Activated CD8-positive, alpha-beta T cell treated with anti-CD3 and anti-CD28 coated beads for 36 hours (primary cell): ENCODE measurements around the gene CTSF. TPM values are rescaled to one million over a fixed set of nuclear protein-coding genes. Genes with fewer than 3 reads are reported as not detected.

Experiments used
- ATAC-seq: fragments of 200-7000 bp; cut with Tn5 transposase; one replicate; pipeline ENCODE4 v1.10.0; 2021; ENCODE audit warnings: mild to moderate bottlenecking, moderate library complexity
- CTCF ChIA-PET: fragments of 350-600 bp; sonication (Branson Sonifier 250); formaldehyde crosslinking; loops from one replicate; lab custom pipeline; 2021; ENCODE audit warnings: antibody characterized with exemption; lab: Charles Lee
- POLR2A ChIA-PET: fragments of 350-600 bp; sonication (Branson Sonifier 250); formaldehyde crosslinking; loops from one replicate; lab custom pipeline; 2021; ENCODE audit warnings: antibody characterized with exemption; lab: Charles Lee
- DNase-seq: peaks from one replicate; pipeline ENCODE4 v3.0.0-alpha.2; 2020
- H3K27ac Mint-ChIP-seq: one replicate; pipeline ENCODE4 v1.8.0; 2021; ENCODE audit warnings: mild to moderate bottlenecking, mixed read lengths
- H3K27me3 Mint-ChIP-seq: one replicate; pipeline ENCODE4 v1.8.0; 2021; ENCODE audit warnings: mixed read lengths
- H3K36me3 Mint-ChIP-seq: one replicate; pipeline ENCODE4 v1.8.0; 2021; ENCODE audit warnings: low read depth, mixed read lengths
- H3K4me1 Mint-ChIP-seq: one replicate; pipeline ENCODE4 v1.8.0; 2021; ENCODE audit warnings: low read depth, mixed read lengths
- H3K4me3 Mint-ChIP-seq: one replicate; pipeline ENCODE4 v1.8.0; 2021; ENCODE audit warnings: mild to moderate bottlenecking, moderate library complexity, mixed read lengths
- H3K9me3 Mint-ChIP-seq: one replicate; pipeline ENCODE4 v1.8.0; 2021; ENCODE audit warnings: mixed read lengths
- intact Hi-C: fragments of 100-400 bp; cut with micrococcal nuclease; formaldehyde crosslinking; loops from one replicate; pipeline ENCODE4 v1.10.0; 2022
- total RNA-seq, 2 experiments: library from RNA; stranded (reverse); gene quantifications; one replicate each; pipeline ENCODE4 v1.2.3, GENCODE V29; 2021
- TF ChIP-seq, protein P1 (sequence below): fragments of 200-600 bp; IDR thresholded peaks from one replicate; pipeline ENCODE4 v1.8.0; 2022; ENCODE audit warnings: antibody characterized with exemption, mild to moderate bottlenecking

The CTSF gene
- total RNA-seq, 2 experiments from 2014 or later = 0.68 to 1.3 TPM

- TF ChIP-seq, protein P1, sequence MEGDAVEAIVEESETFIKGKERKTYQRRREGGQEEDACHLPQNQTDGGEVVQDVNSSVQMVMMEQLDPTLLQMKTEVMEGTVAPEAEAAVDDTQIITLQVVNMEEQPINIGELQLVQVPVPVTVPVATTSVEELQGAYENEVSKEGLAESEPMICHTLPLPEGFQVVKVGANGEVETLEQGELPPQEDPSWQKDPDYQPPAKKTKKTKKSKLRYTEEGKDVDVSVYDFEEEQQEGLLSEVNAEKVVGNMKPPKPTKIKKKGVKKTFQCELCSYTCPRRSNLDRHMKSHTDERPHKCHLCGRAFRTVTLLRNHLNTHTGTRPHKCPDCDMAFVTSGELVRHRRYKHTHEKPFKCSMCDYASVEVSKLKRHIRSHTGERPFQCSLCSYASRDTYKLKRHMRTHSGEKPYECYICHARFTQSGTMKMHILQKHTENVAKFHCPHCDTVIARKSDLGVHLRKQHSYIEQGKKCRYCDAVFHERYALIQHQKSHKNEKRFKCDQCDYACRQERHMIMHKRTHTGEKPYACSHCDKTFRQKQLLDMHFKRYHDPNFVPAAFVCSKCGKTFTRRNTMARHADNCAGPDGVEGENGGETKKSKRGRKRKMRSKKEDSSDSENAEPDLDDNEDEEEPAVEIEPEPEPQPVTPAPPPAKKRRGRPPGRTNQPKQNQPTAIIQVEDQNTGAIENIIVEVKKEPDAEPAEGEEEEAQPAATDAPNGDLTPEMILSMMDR = no peak
- intact Hi-C loops = no loop called here
- Mint-ChIP-seq H3K27ac (no peak overlapping the region), H3K27me3 (no peaks in the 10 kb centered on the region), H3K4me3 (no peak overlapping the region), H3K4me1 (no peaks in the 10 kb centered on the region), H3K9me3 (no peaks in the 10 kb centered on the region), H3K36me3 (peaks cover 22% of the 10 kb centered on the region)
- ATAC-seq = no peak
- ChIA-PET CTCF (no interaction called here), POLR2A (no interaction called here)
- no peak for DNase-seq
Observed at GRCh38 chr11:66524304-66525040, 43.9 kb downstream of the CTSF start.

GRCh38 chr11:66523611-66524010, 44.8 kb downstream of the CTSF start:
- no peak overlapping the region for H3K27ac Mint-ChIP-seq
- peaks cover 24% of the 10 kb centered on the region for H3K36me3 Mint-ChIP-seq
- no peaks in the 10 kb centered on the region for H3K4me1 Mint-ChIP-seq
- TF ChIP-seq, protein P1 = no peak
- H3K9me3 Mint-ChIP-seq = no peaks in the 10 kb centered on the region
- DNase-seq (no peak), ATAC-seq (no peak)
- ChIA-PET POLR2A (no interaction called here), CTCF (no interaction called here)
- no peaks in the 10 kb centered on the region for H3K27me3 Mint-ChIP-seq
- intact Hi-C loops = no loop called here
- no peak overlapping the region for H3K4me3 Mint-ChIP-seq

Other genes with a start within 250 kb of the CTSF start
- 1 to 10 TPM; 1.1 to 1.6 TPM for gene RIN1, start 232.2 kb downstream of the CTSF start, total RNA-seq
- 10 to 100 TPM; 35.7 to 35.9 TPM for gene BRMS1, start 223.5 kb downstream of the CTSF start, total RNA-seq
- gene B4GAT1, start 221.0 kb downstream of the CTSF start, total RNA-seq = 1 to 10 TPM; 9.4 to 9.5 TPM
- 10 to 100 TPM; 11.8 to 12.2 TPM for gene SLC29A2, start 196.8 kb downstream of the CTSF start, total RNA-seq
- gene NPAS4, start 147.6 kb downstream of the CTSF start, total RNA-seq = under 1 TPM in 1 of 2 experiments, not detected in 1; 0.11 TPM
- gene MRPL11, start 129.8 kb downstream of the CTSF start, total RNA-seq = 100 to 1,000 TPM; 135 to 142 TPM
- gene PELI3, start 101.7 kb downstream of the CTSF start, total RNA-seq = 10 to 100 TPM in 1 of 2 experiments, 1 to 10 TPM in 1; 6.7 to 10.5 TPM
- 10 to 100 TPM; 72.4 to 75.8 TPM for gene DPP3, start 88.2 kb downstream of the CTSF start, total RNA-seq
- 1 to 10 TPM; 7.7 to 7.9 TPM for gene BBS1, start 58.0 kb downstream of the CTSF start, total RNA-seq
- gene ZDHHC24, start 22.6 kb downstream of the CTSF start, total RNA-seq = 10 to 100 TPM; 13.2 to 14.0 TPM
- under 1 TPM in 1 of 2 experiments, not detected in 1; 0.14 TPM for gene ACTN3, start 21.7 kb downstream of the CTSF start, total RNA-seq
- under 1 TPM; 0.14 to 0.27 TPM for gene CCDC87, start 24.5 kb upstream of the CTSF start, total RNA-seq
- 10 to 100 TPM; 22.0 to 25.6 TPM for gene CCS, start 24.6 kb upstream of the CTSF start, total RNA-seq
- gene RBM14, start 48.0 kb upstream of the CTSF start, total RNA-seq = 100 to 1,000 TPM; 153 to 159 TPM
- 100 to 1,000 TPM; 108 to 114 TPM for gene RBM4, start 70.1 kb upstream of the CTSF start, total RNA-seq
- gene RBM4B, start 109.3 kb upstream of the CTSF start, total RNA-seq = 10 to 100 TPM; 10.7 to 13.1 TPM
- 1 to 10 TPM; 1.4 to 1.8 TPM for gene SPTBN2, start 160.6 kb upstream of the CTSF start, total RNA-seq